HL-60 (cell line): ENCODE data around the gene GRIK2.

Experiments
- DNase-seq, 2 experiments: peaks; one replicate each; pipeline ENCODE4 v3.0.0-alpha.2; 2010 to 2020; ENCODE audit warnings: low read depth in 1 of 2, low spot score in 1 of 2
- H3K27ac ChIP-seq: fragments of 250-450 bp; sonication (Bioruptor Pico); replicated peaks from 2 replicates; pipeline ENCODE4 v1.5.1; 2020; ENCODE audit warnings: mild to moderate bottlenecking, moderate library complexity
- H3K27me3 ChIP-seq: fragments of 250-450 bp; sonication (Bioruptor Pico); 2 replicates; pipeline ENCODE4 v1.5.1; 2021; ENCODE audit warnings: mild to moderate bottlenecking, moderate library complexity; ENCODE audit not compliant: insufficient read depth, poor library complexity, severe bottlenecking
- H3K4me3 ChIP-seq: replicated peaks from 2 replicates; pipeline ENCODE4 v1.5.1; 2011; ENCODE audit warnings: mild to moderate bottlenecking, control low read depth, low read length; ENCODE audit not compliant: insufficient read depth
- GABPA ChIP-seq: IDR thresholded peaks from 2 replicates; pipeline ENCODE4 v1.6.1; 2012; ENCODE audit warnings: low read depth
- POLR2AphosphoS5 ChIP-seq: IDR thresholded peaks from 2 replicates; pipeline ENCODE4 v1.6.1; 2012; ENCODE audit warnings: low read depth
- SPI1 ChIP-seq: IDR thresholded peaks from 2 replicates; pipeline ENCODE4 v1.6.1; 2012; ENCODE audit warnings: low read depth, mild to moderate bottlenecking, borderline replicate concordance
- TF ChIP-seq, protein P1 (sequence below): IDR thresholded peaks from one replicate; pipeline ENCODE4 v1.5.1; 2011; ENCODE audit warnings: low read length, control low read depth, inconsistent platforms; ENCODE audit not compliant: insufficient read depth
- TF ChIP-seq, protein P2 (sequence below): IDR thresholded peaks from 2 replicates; pipeline ENCODE4 v1.6.1; 2012; ENCODE audit warnings: low read depth; ENCODE audit not compliant: insufficient replicate concordance

GRIK2 gene

DNA sequence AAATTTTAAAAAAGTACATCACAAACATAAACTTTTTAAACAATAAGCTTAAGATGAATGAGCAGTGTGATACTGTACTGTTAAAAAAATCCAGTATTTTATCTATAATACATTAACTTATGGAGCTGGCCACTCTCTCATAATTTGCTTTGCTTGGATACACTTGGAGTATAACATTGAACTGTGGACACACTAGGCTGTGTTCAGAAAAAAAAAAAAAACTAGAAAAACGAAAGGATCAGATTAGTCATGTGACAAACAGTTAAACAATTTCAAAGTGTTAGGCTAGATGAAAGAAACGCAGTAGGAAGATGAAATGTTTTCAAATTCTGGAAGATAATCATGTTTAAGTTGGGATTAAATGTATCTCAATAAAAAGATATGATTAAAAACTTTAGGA is 220.0 kb downstream of the GRIK2 start:
- Histone ChIP-seq H3K4me3 (no peak overlapping the region), H3K27ac (no peak overlapping the region), H3K27me3 (no peaks in the 10 kb centered on the region)
- TF ChIP-seq, protein P1, sequence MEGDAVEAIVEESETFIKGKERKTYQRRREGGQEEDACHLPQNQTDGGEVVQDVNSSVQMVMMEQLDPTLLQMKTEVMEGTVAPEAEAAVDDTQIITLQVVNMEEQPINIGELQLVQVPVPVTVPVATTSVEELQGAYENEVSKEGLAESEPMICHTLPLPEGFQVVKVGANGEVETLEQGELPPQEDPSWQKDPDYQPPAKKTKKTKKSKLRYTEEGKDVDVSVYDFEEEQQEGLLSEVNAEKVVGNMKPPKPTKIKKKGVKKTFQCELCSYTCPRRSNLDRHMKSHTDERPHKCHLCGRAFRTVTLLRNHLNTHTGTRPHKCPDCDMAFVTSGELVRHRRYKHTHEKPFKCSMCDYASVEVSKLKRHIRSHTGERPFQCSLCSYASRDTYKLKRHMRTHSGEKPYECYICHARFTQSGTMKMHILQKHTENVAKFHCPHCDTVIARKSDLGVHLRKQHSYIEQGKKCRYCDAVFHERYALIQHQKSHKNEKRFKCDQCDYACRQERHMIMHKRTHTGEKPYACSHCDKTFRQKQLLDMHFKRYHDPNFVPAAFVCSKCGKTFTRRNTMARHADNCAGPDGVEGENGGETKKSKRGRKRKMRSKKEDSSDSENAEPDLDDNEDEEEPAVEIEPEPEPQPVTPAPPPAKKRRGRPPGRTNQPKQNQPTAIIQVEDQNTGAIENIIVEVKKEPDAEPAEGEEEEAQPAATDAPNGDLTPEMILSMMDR, result no peak
- TF ChIP-seq GABPA, result no peak
- DNase-seq, result no peak

DNA sequence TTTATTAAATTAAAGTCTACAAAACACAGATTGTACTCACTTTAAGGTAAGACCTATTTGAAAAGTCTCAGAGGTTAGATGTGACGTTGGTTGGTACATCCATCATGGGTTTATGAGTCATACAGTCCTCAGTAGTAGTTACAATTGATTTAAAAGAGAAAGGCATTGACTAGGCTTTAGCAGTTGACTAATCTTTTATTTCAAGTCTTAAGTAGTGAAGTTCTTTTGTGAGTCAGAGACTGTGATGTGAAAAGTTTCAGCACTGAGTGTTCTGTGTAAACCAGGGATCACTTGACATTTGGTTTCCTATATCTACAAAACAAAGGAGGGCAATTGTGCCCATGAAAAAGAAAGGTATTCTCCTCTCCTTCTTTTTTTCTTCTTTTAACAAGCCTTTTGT is 221.3 kb downstream of the GRIK2 start:
- no peak overlapping the region for H3K4me3 ChIP-seq
- no peak for DNase-seq
- no peak overlapping the region for H3K27ac ChIP-seq
- TF ChIP-seq, protein P2, sequence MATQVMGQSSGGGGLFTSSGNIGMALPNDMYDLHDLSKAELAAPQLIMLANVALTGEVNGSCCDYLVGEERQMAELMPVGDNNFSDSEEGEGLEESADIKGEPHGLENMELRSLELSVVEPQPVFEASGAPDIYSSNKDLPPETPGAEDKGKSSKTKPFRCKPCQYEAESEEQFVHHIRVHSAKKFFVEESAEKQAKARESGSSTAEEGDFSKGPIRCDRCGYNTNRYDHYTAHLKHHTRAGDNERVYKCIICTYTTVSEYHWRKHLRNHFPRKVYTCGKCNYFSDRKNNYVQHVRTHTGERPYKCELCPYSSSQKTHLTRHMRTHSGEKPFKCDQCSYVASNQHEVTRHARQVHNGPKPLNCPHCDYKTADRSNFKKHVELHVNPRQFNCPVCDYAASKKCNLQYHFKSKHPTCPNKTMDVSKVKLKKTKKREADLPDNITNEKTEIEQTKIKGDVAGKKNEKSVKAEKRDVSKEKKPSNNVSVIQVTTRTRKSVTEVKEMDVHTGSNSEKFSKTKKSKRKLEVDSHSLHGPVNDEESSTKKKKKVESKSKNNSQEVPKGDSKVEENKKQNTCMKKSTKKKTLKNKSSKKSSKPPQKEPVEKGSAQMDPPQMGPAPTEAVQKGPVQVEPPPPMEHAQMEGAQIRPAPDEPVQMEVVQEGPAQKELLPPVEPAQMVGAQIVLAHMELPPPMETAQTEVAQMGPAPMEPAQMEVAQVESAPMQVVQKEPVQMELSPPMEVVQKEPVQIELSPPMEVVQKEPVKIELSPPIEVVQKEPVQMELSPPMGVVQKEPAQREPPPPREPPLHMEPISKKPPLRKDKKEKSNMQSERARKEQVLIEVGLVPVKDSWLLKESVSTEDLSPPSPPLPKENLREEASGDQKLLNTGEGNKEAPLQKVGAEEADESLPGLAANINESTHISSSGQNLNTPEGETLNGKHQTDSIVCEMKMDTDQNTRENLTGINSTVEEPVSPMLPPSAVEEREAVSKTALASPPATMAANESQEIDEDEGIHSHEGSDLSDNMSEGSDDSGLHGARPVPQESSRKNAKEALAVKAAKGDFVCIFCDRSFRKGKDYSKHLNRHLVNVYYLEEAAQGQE, result no peak
- TF ChIP-seq SPI1 (no peak), GABPA (no peak), POLR2AphosphoS5 (no peak)
- TF ChIP-seq, protein P1, result no peak
- no peaks in the 10 kb centered on the region for H3K27me3 ChIP-seq

DNA sequence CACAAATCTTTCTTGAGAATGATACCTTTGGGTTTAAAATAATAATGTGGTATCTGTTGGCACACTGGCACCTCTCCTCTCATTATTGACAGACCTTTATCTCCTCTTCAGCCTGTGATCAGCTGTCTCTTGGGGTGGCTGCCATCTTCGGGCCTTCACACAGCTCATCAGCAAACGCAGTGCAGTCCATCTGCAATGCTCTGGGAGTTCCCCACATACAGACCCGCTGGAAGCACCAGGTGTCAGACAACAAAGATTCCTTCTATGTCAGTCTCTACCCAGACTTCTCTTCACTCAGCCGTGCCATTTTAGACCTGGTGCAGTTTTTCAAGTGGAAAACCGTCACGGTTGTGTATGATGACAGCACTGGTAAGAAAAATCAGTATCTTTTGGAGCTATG is 232.8 kb downstream of the GRIK2 start:
- TF ChIP-seq POLR2AphosphoS5 (no peak), GABPA (no peak), SPI1 (no peak)
- TF ChIP-seq, protein P2, result no peak
- no peaks in the 10 kb centered on the region for H3K27me3 ChIP-seq
- H3K4me3 ChIP-seq, result no peak overlapping the region
- no peak for DNase-seq
- no peak overlapping the region for H3K27ac ChIP-seq

DNA sequence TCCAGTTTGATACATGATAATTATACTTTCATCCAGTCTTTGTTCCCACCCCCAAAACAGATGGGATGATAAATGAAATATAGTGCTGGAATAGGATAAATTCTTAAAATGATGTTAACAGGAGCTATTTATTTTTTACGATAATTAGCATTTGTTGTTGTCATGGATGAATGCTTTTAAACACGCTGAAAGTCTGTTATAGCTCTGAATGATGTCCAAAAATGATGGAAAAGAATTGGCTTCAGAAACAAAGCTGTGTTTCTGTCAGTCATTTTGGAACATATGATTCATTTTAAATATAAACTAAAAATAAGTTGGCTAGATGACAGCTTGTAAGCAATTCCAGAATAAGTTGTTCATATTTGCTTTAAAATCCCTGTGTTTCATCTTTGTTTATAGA is 237.4 kb downstream of the GRIK2 start:
- no peak for TF ChIP-seq GABPA
- no peak for TF ChIP-seq SPI1
- TF ChIP-seq, protein P2, result no peak
- TF ChIP-seq POLR2AphosphoS5, result no peak
- TF ChIP-seq, protein P1, result no peak
- Histone ChIP-seq H3K27ac (no peak overlapping the region), H3K4me3 (no peak overlapping the region), H3K27me3 (no peaks in the 10 kb centered on the region)
- no peak for DNase-seq
